HepG2 (cell line): ENCODE results near the gene THSD4. TPM values are rescaled to one million over a fixed set of nuclear protein-coding genes. Genes with fewer than 3 reads are reported as not detected.

Experiments used
- ATAC-seq: fragments of 200-7000 bp; cut with Tn5 transposase; 3 replicates; pipeline ENCODE4 v1.9.1; 2020; ENCODE audit warnings: mild to moderate bottlenecking, moderate library complexity
- BruUV-seq: library from RNA; stranded (reverse); fragments of 400-500 nt; replicated peaks from 2 replicates; lab custom pipeline; 2021; lab: Mats Ljungman, UMichigan
- CTCF ChIA-PET: fragments of 300-600 bp; formaldehyde crosslinking; extraction: SDS; loops from one replicate; lab custom pipeline; 2021; ENCODE audit warnings: low total read pairs, inconsistent platforms, low intra/inter-chr PET ratio; lab: Yijun Ruan, JAX
- POLR2A ChIA-PET: fragments of 350-600 bp; sonication (Branson Sonifier 250); formaldehyde crosslinking; loops from one replicate; lab custom pipeline; 2020; ENCODE audit warnings: antibody characterized with exemption, inconsistent platforms; lab: Yijun Ruan, JAX
- DNase-seq: peaks from one replicate; pipeline ENCODE4 v3.0.0-alpha.2; 2015; ENCODE audit warnings: low spot score
- FAIRE-seq: peaks from 3 replicates; lab custom pipeline; 2011; peaks lifted over from hg19 to GRCh38; lab: Jason Lieb, UNC
- H2AFZ ChIP-seq: one replicate; pipeline ENCODE4 v1.6.1; 2011; ENCODE audit warnings: low read length, inconsistent platforms
- H3K27ac ChIP-seq: fragments of 300-600 bp; 3 replicates; pipeline ENCODE4 v1.8.0; 2011; ENCODE audit warnings: mixed run types, mild to moderate bottlenecking, mixed read lengths, low read length, inconsistent platforms; ENCODE audit not compliant: insufficient read depth; ENCODE audit errors: extremely low read length
- H3K27me3 ChIP-seq, 2 experiments: fragments of 200-600 bp in 1 of 2; 2 replicates in 1 of 2; 3 replicates in 1 of 2; pipeline versions ENCODE4 v1.6.0 to v1.8.0; 2011; ENCODE audit warnings: low read length in 2 of 2, mild to moderate bottlenecking in 2 of 2, moderate library complexity in 2 of 2, inconsistent platforms in 1 of 2; ENCODE audit not compliant: insufficient read depth in 2 of 2, control insufficient read depth in 1 of 2
- H3K36me3 ChIP-seq, 2 experiments: fragments of 200-600 bp in 1 of 2; replicated peaks in 1 of 2; 2 replicates in 1 of 2; 3 replicates in 1 of 2; pipeline versions ENCODE4 v1.5.1 to v1.8.0; 2011; ENCODE audit warnings: low read length in 2 of 2, inconsistent platforms in 1 of 2; ENCODE audit not compliant: insufficient read depth in 2 of 2, control insufficient read depth in 1 of 2
- H3K4me1 ChIP-seq: 2 replicates; pipeline ENCODE4 v1.5.1; 2012; ENCODE audit warnings: low read length, inconsistent platforms; ENCODE audit not compliant: insufficient read depth
- H3K4me2 ChIP-seq: 2 replicates; pipeline ENCODE4 v1.6.0; 2011; ENCODE audit warnings: low read depth, low read length, inconsistent platforms
- H3K4me3 ChIP-seq, 3 experiments: fragments of 200-600 bp in 1 of 3; sonication (generic), shearing (Covaris generic) in 1 of 3; replicated peaks in 1 of 3; 2 replicates each; pipeline ENCODE4 v1.5.1; 2011 to 2016; ENCODE audit warnings: low read length in 3 of 3, inconsistent platforms in 2 of 3, low read depth in 2 of 3, mild to moderate bottlenecking in 2 of 3, control low read depth in 1 of 3, mixed read lengths in 1 of 3; ENCODE audit not compliant: insufficient read depth in 1 of 3
- H3K79me2 ChIP-seq: one replicate; pipeline ENCODE4 v1.6.1; 2011; ENCODE audit warnings: low read length, inconsistent platforms; ENCODE audit not compliant: insufficient read depth
- H3K9ac ChIP-seq: 2 replicates; pipeline ENCODE4 v1.6.0; 2011; ENCODE audit warnings: mild to moderate bottlenecking, low read depth, low read length, inconsistent platforms; ENCODE audit not compliant: insufficient read depth
- H3K9me3 ChIP-seq: 2 replicates; pipeline ENCODE4 v1.5.1; 2012; ENCODE audit warnings: mild to moderate bottlenecking, low read length
- H4K20me1 ChIP-seq: 2 replicates; pipeline ENCODE4 v1.6.0; 2011; ENCODE audit warnings: inconsistent platforms, mild to moderate bottlenecking, low read length, moderate library complexity; ENCODE audit not compliant: insufficient read depth
- ARID5B ChIP-seq: IDR thresholded peaks from 2 replicates; pipeline ENCODE4 v1.4.0; 2020; ENCODE audit warnings: mild to moderate bottlenecking, missing genetic modification reagents
- BHLHE40 ChIP-seq: IDR thresholded peaks from 2 replicates; pipeline ENCODE4 v1.6.1; 2011; ENCODE audit warnings: low read length, improper control_type of control experiment
- FOXO1 ChIP-seq: sonication (generic); formaldehyde crosslinking; IDR thresholded peaks from 2 replicates; pipeline ENCODE4 v1.4.0; 2020; ENCODE audit warnings: missing genetic modification reagents
- HNRNPK ChIP-seq: fragments of 200-400 bp; formaldehyde crosslinking; IDR thresholded peaks from 2 replicates; pipeline ENCODE4 v1.6.1; 2018; ENCODE audit warnings: low read length, low read depth, moderate library complexity, mild to moderate bottlenecking; ENCODE audit not compliant: poor library complexity, severe bottlenecking
- KLF11 ChIP-seq: IDR thresholded peaks from 2 replicates; pipeline ENCODE4 v1.6.1; 2016; ENCODE audit warnings: missing compliant biosample characterization
- NR2F2 ChIP-seq: IDR thresholded peaks from 2 replicates; pipeline ENCODE4 v1.6.1; 2012; ENCODE audit warnings: low read depth, inconsistent platforms, borderline replicate concordance
- PHF20 ChIP-seq: sonication (generic); formaldehyde crosslinking; IDR thresholded peaks from 2 replicates; pipeline ENCODE4 v1.5.0; 2020; ENCODE audit warnings: mild to moderate bottlenecking, missing genetic modification reagents
- RFXANK ChIP-seq: IDR thresholded peaks from 2 replicates; pipeline ENCODE4 v1.6.1; 2016
- SMARCE1 ChIP-seq: fragments of 450-650 bp; IDR thresholded peaks from 2 replicates; pipeline ENCODE4 v1.6.1; 2017; ENCODE audit warnings: borderline replicate concordance
- STAG1 ChIP-seq: sonication (generic); formaldehyde crosslinking; IDR thresholded peaks from 2 replicates; pipeline ENCODE4 v1.4.0; 2020; ENCODE audit warnings: missing genetic modification reagents
- TCF7L2 ChIP-seq: IDR thresholded peaks from 2 replicates; pipeline ENCODE4 v1.6.1; 2011; ENCODE audit warnings: mild to moderate bottlenecking, low read depth, low read length, moderate library complexity
- ZHX1 ChIP-seq: sonication (generic); formaldehyde crosslinking; IDR thresholded peaks from 2 replicates; pipeline ENCODE4 v1.8.1; 2022; ENCODE audit warnings: low read depth, mild to moderate bottlenecking, missing genetic modification reagents
- ZNF24 ChIP-seq: fragments of 450-650 bp; IDR thresholded peaks from 2 replicates; pipeline ENCODE4 v1.6.1; 2017; ENCODE audit warnings: antibody characterized with exemption, mild to moderate bottlenecking
- ZNF354B ChIP-seq: sonication (generic); formaldehyde crosslinking; IDR thresholded peaks from 2 replicates; pipeline ENCODE4 v1.8.0; 2022; ENCODE audit warnings: mild to moderate bottlenecking, missing genetic modification reagents
- ZNF512B ChIP-seq: sonication (generic); formaldehyde crosslinking; IDR thresholded peaks from 2 replicates; pipeline ENCODE4 v1.5.1; 2020; ENCODE audit warnings: missing genetic modification reagents, mild to moderate bottlenecking, borderline replicate concordance
- ZNF75D ChIP-seq: sonication (generic); formaldehyde crosslinking; IDR thresholded peaks from 2 replicates; pipeline ENCODE4 v1.8.1; 2023; ENCODE audit warnings: missing genetic modification reagents, mild to moderate bottlenecking, borderline replicate concordance
- ZNF792 ChIP-seq: IDR thresholded peaks from 2 replicates; pipeline ENCODE4 v1.6.1; 2016
- WGBS: methylation state at CpG from one replicate; pipeline ENCODE4 v1.1.6; 2017; ENCODE audit warnings: low lambda C conversion rate; 5-methylcytosine and 5-hydroxymethylcytosine counted together
- in situ Hi-C: cut with HindIII; loops from 2 replicates; pipeline ENCODE4 v1.10.0; 2017; ENCODE audit warnings: low pct_unique_long_range_greater_than_20kb; ENCODE audit not compliant: extremely low pct_ligation_motif_present
- intact Hi-C: fragments of 100-400 bp; cut with micrococcal nuclease; formaldehyde crosslinking; loops from one replicate; pipeline ENCODE4 v1.10.0; 2022; ENCODE audit not compliant: unreplicated experiment
- polyA plus RNA-seq, 8 experiments: library from polyadenylated mRNA; depleted of rRNA in 3 of 8; stranded (reverse) in 7 of 8; unstranded in 1 of 8; fragments of >200 nt; fragmentation: Illumina TruSeq in 4 of 8; extraction: Trizol in 4 of 8; gene quantifications; 2 replicates each; pipeline versions ENCODE4 v1.2.1 to v1.2.3, GENCODE V29; 2011 to 2016; ENCODE audit warnings: low read depth in 4 of 8, missing spikeins in 1 of 8, mixed read lengths in 1 of 8; ENCODE audit not compliant: insufficient read depth in 1 of 8
- total RNA-seq, 5 experiments: library from RNA; depleted of rRNA; stranded (reverse); fragments of >200 nt; fragmentation: Illumina TruSeq; extraction: Trizol; gene quantifications; 2 replicates each; pipeline ENCODE4 v1.2.3, GENCODE V29; 2016; ENCODE audit warnings: low read depth in 1 of 5

The THSD4 gene
- total and polyA plus RNA-seq, 2 of the 13 experiments (the other 11 are each of a cell fraction or from before 2014, with no cell fraction given): 0.07 to 0.21 TPM

- TF ChIP-seq ZNF354B (CRISPR knock-in tag): no peak
- TF ChIP-seq SMARCE1: no peak
- TF ChIP-seq STAG1 (CRISPR knock-in tag): no peak
- no peak for TF ChIP-seq ZHX1 (CRISPR knock-in tag)
- TF ChIP-seq NR2F2: no peak
- no peak for TF ChIP-seq ZNF24
- TF ChIP-seq ZNF75D (CRISPR knock-in tag): no peak
- no peak for TF ChIP-seq TCF7L2
Observed at GRCh38 chr15:71424765-71425164, 309.5 kb downstream of the THSD4 start (continued).

GRCh38 chr15:71425388-71425787 is 310.1 kb downstream of the THSD4 start:
- ATAC-seq: no peak
- no peaks in the 10 kb centered on the region for H4K20me1 ChIP-seq
- H2AFZ ChIP-seq: no peak overlapping the region
- H3K4me1 ChIP-seq: no peaks in the 10 kb centered on the region
- CTCF ChIA-PET: no interaction called here
- no peaks in the 10 kb centered on the region for H3K79me2 ChIP-seq
- H3K9me3 ChIP-seq: no peaks in the 10 kb centered on the region
- in situ Hi-C loops (no loop called here), intact Hi-C loops (no loop called here)
- POLR2A ChIA-PET: no interaction called here
- H3K4me2 ChIP-seq: no peak overlapping the region
- no peak for FAIRE-seq
- no peak overlapping the region for H3K27ac ChIP-seq
- no peaks in the 10 kb centered on the region for H3K27me3 ChIP-seq
- H3K4me3 ChIP-seq: no peak overlapping the region
- BruUV-seq: no TSS peak
- no peaks in the 10 kb centered on the region for H3K36me3 ChIP-seq
- no peak overlapping the region for H3K9ac ChIP-seq
- 44% methylated on average over 3 of the region's 3 CpGs for WGBS
- DNase-seq: no peak
- TF ChIP-seq ZNF792 (CRISPR knock-in tag) (no peak), RFXANK (CRISPR knock-in tag) (no peak), PHF20 (CRISPR knock-in tag) (no peak), ARID5B (CRISPR knock-in tag) (no peak), BHLHE40 (no peak), FOXO1 (CRISPR knock-in tag) (no peak), KLF11 (CRISPR knock-in tag) (no peak), HNRNPK (no peak), ZNF512B (CRISPR knock-in tag) (no peak)
